Measurements from ENCODE around the gene ATG9A. TPM values are rescaled to one million over a fixed set of nuclear protein-coding genes. Genes with fewer than 3 reads are reported as not detected.

Gene ATG9A
- total and polyA plus RNA-seq, 2 donors (not counting 3 experiments of a cell fraction or from before 2014, with no cell fraction given): 65.5 to 95.0 TPM

GRCh38 chr2:219207884-219208740 is 21.3 kb downstream of the ATG9A start:
- Histone ChIP-seq H3K27ac (ENCODE audit: insufficient read depth, low read depth, low read length) (no peak overlapping the region), H3K9me1 (replicated peaks; ENCODE audit: control insufficient read depth, extremely low read depth, insufficient read depth, low read length) (no peaks in the 10 kb centered on the region)

More at GRCh38 chr2:219207884-219208740, 21.3 kb downstream of the ATG9A start:
- BruUV-seq (replicated peaks): no TSS peak
- FAIRE-seq: peak; percentile 8
- POLR2A ChIA-PET: no interaction called here
- Histone ChIP-seq H3K4me2 (ENCODE audit: insufficient read depth, low read length) (peak overlapping the region; percentile 71), H3K9ac (replicated peaks; ENCODE audit: extremely low read depth, insufficient read depth, low read length) (no peak overlapping the region), H3K79me2 (ENCODE audit: control insufficient read depth, insufficient read depth, low read length) (no peaks in the 10 kb centered on the region), H3K27me3 (ENCODE audit: control insufficient read depth in 2 of 2, insufficient read depth in 2 of 2, low read length in 2 of 2) (no peaks in the 10 kb centered on the region), H4K20me1 (replicated peaks; ENCODE audit: control insufficient read depth, extremely low read depth, insufficient read depth, low read length) (no peaks in the 10 kb centered on the region), H3K9me3 (replicated peaks; ENCODE audit: control insufficient read depth, insufficient read depth, low read length) (no peaks in the 10 kb centered on the region), H3K4me3 (replicated peaks in 1 of 3; ENCODE audit: insufficient read depth in 1 of 3, low read depth in 1 of 3, low read length in 3 of 3) (no peak overlapping the region), H2AFZ (ENCODE audit: low read depth, low read length) (no peak overlapping the region), H3K4me1 (ENCODE audit: control insufficient read depth, extremely low read depth, insufficient read depth, low read length) (peaks cover 18% of the 10 kb centered on the region), H3K36me3 (ENCODE audit: control insufficient read depth in 2 of 2, extremely low read depth in 1 of 2, insufficient read depth in 2 of 2, low read length in 2 of 2) (peaks cover 0 to 9% of the 10 kb centered on the region in 2 experiments)
- intact Hi-C loops (cut with micrococcal nuclease): loop anchor here (1.0 to 2.0 kb wide), 3 partner anchors 10 to 181 kb away; partner anchors contain the start of genes ABCB6, GLB1L and STK16
- dilution Hi-C loops (cut with MboI; ENCODE audit: extremely low pct_ligation_motif_present, low sequenced_read_pairs): no loop called here
- CTCF ChIA-PET: interaction anchor here (0.7 to 3.1 kb wide), 6 partner anchors 15 to 178 kb away, joined by 3 to 12 read pairs (median 6); no protein-coding TSS in a partner anchor
- DNase-seq (ENCODE audit: low read depth, low spot score): peak; percentile 18
- no peak for TF ChIP-seq CTCF (IDR thresholded peaks at IDR 0.05; ENCODE audit: extremely low read depth in 1 of 2, insufficient read depth in 1 of 2, low read depth in 1 of 2, low read length in 2 of 2)
- no peak for TF ChIP-seq GATA2 (IDR thresholded peaks at IDR 0.05; ENCODE audit: insufficient read depth, insufficient read length, low read depth, low read length)
- TF ChIP-seq MAX (IDR thresholded peaks at IDR 0.05; ENCODE audit: insufficient read depth, insufficient read length): no peak
- no peak for TF ChIP-seq JUN (IDR thresholded peaks at IDR 0.05; ENCODE audit: borderline replicate concordance, insufficient read depth, insufficient read length, low read depth)
- TF ChIP-seq POLR2AphosphoS5 (IDR thresholded peaks at IDR 0.05; ENCODE audit: insufficient read depth, low read depth, low read length): no peak
- no peak for TF ChIP-seq EZH2 (IDR thresholded peaks at IDR 0.05; ENCODE audit: borderline replicate concordance, low read depth, low read length, severe bottlenecking)
- no peak for TF ChIP-seq FOS (IDR thresholded peaks at IDR 0.05; ENCODE audit: borderline replicate concordance, insufficient read depth, low read length)
- no peak for TF ChIP-seq POLR2A (IDR thresholded peaks at IDR 0.05; ENCODE audit: low read depth, low read length)
- TF ChIP-seq MYC (IDR thresholded peaks at IDR 0.05; ENCODE audit: low read depth, low read length): no peak

All from endothelial cell of umbilical vein (primary cell).